Neutrophil (primary cell): Measurements from ENCODE around the gene GCN1.

ENCODE experiments used
- H3K27ac ChIP-seq: fragments of 200-600 bp; sonication (generic); 2 replicates; pipeline ENCODE4 v1.5.1; 2016; ENCODE audit warnings: mild to moderate bottlenecking, moderate library complexity
- H3K27me3 ChIP-seq: fragments of 200-600 bp; sonication (generic); 2 replicates; pipeline ENCODE4 v1.6.0; 2016; ENCODE audit warnings: mild to moderate bottlenecking
- H3K36me3 ChIP-seq: fragments of 200-600 bp; sonication (generic); 2 replicates; pipeline ENCODE4 v1.5.1; 2017
- H3K4me1 ChIP-seq, 2 experiments: fragments of 200-600 bp in 1 of 2; sonication (generic) in 1 of 2; 1 replicate in 1 of 2; 2 replicates in 1 of 2; pipeline versions ENCODE4 v1.5.1 to v1.6.1; 2013 to 2016; ENCODE audit warnings: low read depth in 1 of 2, low read length in 1 of 2, mild to moderate bottlenecking in 1 of 2, moderate library complexity in 1 of 2; ENCODE audit not compliant: control insufficient read depth in 1 of 2, insufficient read depth in 1 of 2
- H3K4me3 ChIP-seq, 2 experiments: fragments of 200-600 bp in 1 of 2; sonication (generic) in 1 of 2; 1 replicate in 1 of 2; 2 replicates in 1 of 2; pipeline ENCODE4 v1.5.1; 2013 to 2016; ENCODE audit warnings: low read depth in 1 of 2, low read length in 1 of 2, mild to moderate bottlenecking in 1 of 2, moderate library complexity in 1 of 2
- H3K9me3 ChIP-seq: fragments of 200-600 bp; sonication (generic); 2 replicates; pipeline ENCODE4 v1.5.1; 2016
- CTCF ChIP-seq: fragments of 200-600 bp; sonication (generic); IDR thresholded peaks from 2 replicates; pipeline ENCODE4 v1.5.1; 2016; ENCODE audit warnings: antibody characterized with exemption

GCN1 gene

DNA sequence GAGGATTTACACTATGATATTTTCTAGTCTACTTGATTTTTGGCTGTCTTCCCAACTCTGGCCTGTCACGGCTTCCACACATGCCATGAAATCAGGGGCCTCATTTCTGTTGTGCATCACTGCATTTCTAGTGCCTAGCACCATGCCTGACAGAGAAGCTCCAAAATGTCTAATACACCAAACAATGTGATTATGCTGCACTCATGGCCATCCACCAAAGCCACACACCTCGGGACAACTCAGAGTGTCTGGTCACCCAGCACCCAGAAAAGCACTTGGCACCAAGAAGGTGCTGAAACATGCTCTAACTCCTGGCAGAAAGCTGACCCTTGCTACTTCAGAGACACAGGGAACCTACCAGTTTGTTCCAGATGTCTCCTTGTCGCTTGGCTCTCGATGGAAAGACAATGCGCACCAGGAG is 11.3 kb downstream of the GCN1 start:
- no peaks in the 10 kb centered on the region for H3K27me3 ChIP-seq
- H3K27ac ChIP-seq = no peak overlapping the region
- no peaks in the 10 kb centered on the region for H3K4me1 ChIP-seq
- no peak overlapping the region for H3K4me3 ChIP-seq
- no peaks in the 10 kb centered on the region for H3K9me3 ChIP-seq
- no peak for TF ChIP-seq CTCF
- peaks cover 57% of the 10 kb centered on the region for H3K36me3 ChIP-seq

- Histone ChIP-seq H3K36me3 (peaks cover 66% of the 10 kb centered on the region), H3K27ac (no peak overlapping the region)
Measured at GRCh38 chr12:120181991-120182631, 12.4 kb downstream of the GCN1 start.

GRCh38 chr12:120180975-120181374 is 13.5 kb downstream of the GCN1 start:
- Histone ChIP-seq H3K27me3 (no peaks in the 10 kb centered on the region), H3K9me3 (no peaks in the 10 kb centered on the region), H3K36me3 (peaks cover 76% of the 10 kb centered on the region), H3K27ac (no peak overlapping the region), H3K4me1 (no peaks in the 10 kb centered on the region), H3K4me3 (no peak overlapping the region)
- TF ChIP-seq CTCF = no peak

More at GRCh38 chr12:120181991-120182631, 12.4 kb downstream of the GCN1 start:
- Histone ChIP-seq H3K27me3 (no peaks in the 10 kb centered on the region), H3K4me1 (no peaks in the 10 kb centered on the region), H3K9me3 (no peaks in the 10 kb centered on the region), H3K4me3 (no peak overlapping the region)
- TF ChIP-seq CTCF = no peak

DNA sequence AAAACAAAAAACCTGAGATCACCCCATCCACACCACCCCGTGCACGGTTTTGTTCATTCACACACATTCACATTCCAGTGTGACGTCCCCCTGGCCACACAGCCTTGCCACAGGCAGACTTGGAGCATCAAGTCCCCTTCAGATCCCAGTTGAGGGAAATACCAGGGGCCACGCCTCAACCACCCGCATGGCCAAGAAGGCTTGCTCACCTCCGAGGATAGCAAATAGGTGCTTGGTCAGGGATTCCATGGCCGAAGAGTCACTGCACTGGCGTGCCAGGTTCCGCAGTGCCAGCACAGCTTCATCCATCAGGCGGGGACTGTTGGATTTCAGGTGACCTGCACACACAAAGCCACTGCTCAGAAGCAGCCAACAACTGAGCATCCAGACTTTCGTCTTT is 19.0 kb downstream of the GCN1 start:
- no peaks in the 10 kb centered on the region for H3K9me3 ChIP-seq
- no peaks in the 10 kb centered on the region for H3K4me1 ChIP-seq
- H3K27me3 ChIP-seq = no peaks in the 10 kb centered on the region
- no peak overlapping the region for H3K27ac ChIP-seq
- H3K4me3 ChIP-seq = no peak overlapping the region
- TF ChIP-seq CTCF = no peak
- H3K36me3 ChIP-seq = peaks cover 88% of the 10 kb centered on the region

DNA sequence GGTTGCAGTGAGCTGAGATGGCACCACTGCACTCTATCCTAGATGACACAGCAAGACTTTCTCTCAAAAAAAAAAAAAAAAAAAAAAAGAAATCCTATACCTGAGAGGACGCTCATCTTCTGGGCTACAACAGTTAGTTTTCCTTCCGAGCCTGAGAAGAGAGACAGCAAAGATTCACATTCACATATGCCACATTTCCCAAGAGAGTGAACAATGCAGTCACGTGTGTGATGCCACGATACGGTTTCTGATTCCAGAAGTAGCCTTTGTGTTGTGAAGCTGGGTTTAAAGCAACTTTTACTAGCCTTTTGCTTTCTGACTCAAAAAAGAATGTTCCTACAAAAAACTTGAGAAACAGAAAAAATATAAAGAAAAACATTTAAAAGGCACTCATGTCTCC is 19.5 kb downstream of the GCN1 start:
- no peaks in the 10 kb centered on the region for H3K4me1 ChIP-seq
- H3K36me3 ChIP-seq = peaks cover 90% of the 10 kb centered on the region
- TF ChIP-seq CTCF = no peak
- no peak overlapping the region for H3K27ac ChIP-seq
- H3K27me3 ChIP-seq = no peaks in the 10 kb centered on the region
- H3K4me3 ChIP-seq = no peak overlapping the region
- H3K9me3 ChIP-seq = no peaks in the 10 kb centered on the region

- no peaks in the 10 kb centered on the region for H3K27me3 ChIP-seq
- no peaks in the 10 kb centered on the region for H3K4me1 ChIP-seq
- H3K9me3 ChIP-seq = no peaks in the 10 kb centered on the region
- TF ChIP-seq CTCF = no peak
- H3K27ac ChIP-seq = no peak overlapping the region
- peaks cover 87% of the 10 kb centered on the region for H3K36me3 ChIP-seq
- no peak overlapping the region for H3K4me3 ChIP-seq
Measured at GRCh38 chr12:120172053-120172452, 22.5 kb downstream of the GCN1 start.
